HCT116 (cell line): ENCODE data around the gene XYLT1. TPM values are rescaled to one million over a fixed set of nuclear protein-coding genes. Genes with fewer than 3 reads are reported as not detected.

Experiments used
- ATAC-seq: fragments of 200-7000 bp; cut with Tn5 transposase; 2 replicates; pipeline ENCODE4 v1.9.1; 2020; ENCODE audit warnings: mild to moderate bottlenecking, moderate library complexity
- BruUV-seq: library from RNA; stranded (reverse); fragments of 400-500 nt; replicated peaks from 2 replicates; lab custom pipeline; 2021; lab: Mats Ljungman, UMichigan
- CTCF ChIA-PET: fragments of 300-600 bp; sonication (Branson Sonifier 250); formaldehyde crosslinking; loops from one replicate; lab custom pipeline; 2021; ENCODE audit warnings: antibody characterized with exemption; lab: Charles Lee
- POLR2A ChIA-PET: fragments of 300-600, 350-600 bp; sonication (Branson Sonifier 250); formaldehyde crosslinking; loops from one replicate; lab custom pipeline; 2021; ENCODE audit warnings: antibody characterized with exemption; lab: Charles Lee
- RAD21 ChIA-PET, 2 experiments: fragments of 300-600 bp; sonication (Branson Sonifier 250); formaldehyde crosslinking; loops; one replicate each; lab custom pipeline; 2023; ENCODE audit warnings: low total read pairs in 2 of 2; ENCODE audit not compliant: uncharacterized antibody in 2 of 2, unreplicated experiment in 2 of 2, low non-redundant PET in 1 of 2; lab: Charles Lee
- DNase-seq: peaks from one replicate; pipeline ENCODE4 v3.0.0-alpha.2; 2010; ENCODE audit warnings: low read depth, low spot score
- H2AFZ ChIP-seq: fragments of 200-600 bp; shearing (Covaris generic), sonication (generic); 2 replicates; pipeline ENCODE4 v1.6.1; 2017; ENCODE audit warnings: low read depth, mixed run types, mixed read lengths, antibody characterized with exemption, low read length; ENCODE audit not compliant: poor library complexity, severe bottlenecking
- H3K27ac ChIP-seq: 2 replicates; pipeline ENCODE4 v1.5.1; 2012; ENCODE audit warnings: low read depth, low read length
- H3K27me3 ChIP-seq: fragments of 200-600 bp; sonication (generic); 2 replicates; pipeline ENCODE4 v1.6.1; 2016; ENCODE audit warnings: mixed run types, low read length, mixed read lengths; ENCODE audit not compliant: insufficient read depth
- H3K36me3 ChIP-seq, 2 experiments: fragments of 200-500 bp in 1 of 2; fragments of 200-600 bp in 1 of 2; sonication (Bioruptor generic) in 1 of 2; sonication (generic) in 1 of 2; 2 replicates each; pipeline versions ENCODE4 v1.5.1 to v1.6.1; 2014 to 2016; ENCODE audit warnings: low read length in 2 of 2, inconsistent platforms in 1 of 2, mixed read lengths in 1 of 2, mixed run types in 1 of 2; ENCODE audit not compliant: insufficient read depth in 2 of 2, control insufficient read depth in 1 of 2
- H3K4me1 ChIP-seq, 2 experiments: fragments of 200-600 bp in 1 of 2; sonication (generic) in 1 of 2; 2 replicates each; pipeline versions ENCODE4 v1.5.1 to v1.6.1; 2012 to 2017; ENCODE audit warnings: low read length in 2 of 2, inconsistent platforms in 1 of 2, mild to moderate bottlenecking in 1 of 2, mixed read lengths in 1 of 2, mixed run types in 1 of 2, moderate library complexity in 1 of 2; ENCODE audit not compliant: insufficient read depth in 2 of 2, control insufficient read depth in 1 of 2
- H3K4me2 ChIP-seq: fragments of 200-600 bp; sonication (generic); 2 replicates; pipeline ENCODE4 v1.6.1; 2017; ENCODE audit warnings: mixed run types, low read length, mixed read lengths
- H3K4me3 ChIP-seq, 2 experiments: fragments of 200-600 bp in 1 of 2; sonication (generic) in 1 of 2; replicated peaks in 1 of 2; 2 replicates each; pipeline ENCODE4 v1.5.1; 2011 to 2016; ENCODE audit warnings: low read length in 2 of 2, control low read depth in 1 of 2, low read depth in 1 of 2, mild to moderate bottlenecking in 1 of 2, mixed read lengths in 1 of 2, mixed run types in 1 of 2
- H3K79me2 ChIP-seq: fragments of 200-600 bp; sonication (generic); 2 replicates; pipeline ENCODE4 v1.6.1; 2017; ENCODE audit warnings: mild to moderate bottlenecking, mixed run types, low read length, moderate library complexity, mixed read lengths; ENCODE audit not compliant: insufficient read depth
- H3K9ac ChIP-seq: fragments of 200-600 bp; sonication (generic); 2 replicates; pipeline ENCODE4 v1.6.1; 2016; ENCODE audit warnings: low read length, mixed read lengths
- H3K9me2 ChIP-seq: fragments of 200-600 bp; sonication (generic), shearing (Covaris generic); 2 replicates; pipeline ENCODE4 v1.6.1; 2017; ENCODE audit warnings: mixed run types, mild to moderate bottlenecking, moderate library complexity; ENCODE audit not compliant: insufficient read depth
- H3K9me3 ChIP-seq, 2 experiments: fragments of 200-500 bp in 1 of 2; fragments of 200-600 bp in 1 of 2; sonication (Bioruptor generic) in 1 of 2; sonication (generic) in 1 of 2; 2 replicates each; pipeline ENCODE4 v1.6.1; 2014 to 2017; ENCODE audit warnings: low read length in 2 of 2, mixed read lengths in 2 of 2, inconsistent platforms in 1 of 2, low read depth in 1 of 2, mild to moderate bottlenecking in 1 of 2, mixed run types in 1 of 2, moderate library complexity in 1 of 2; ENCODE audit not compliant: control insufficient read depth in 1 of 2, insufficient read depth in 1 of 2
- H4K20me1 ChIP-seq: fragments of 200-600 bp; sonication (generic), shearing (Covaris generic); 2 replicates; pipeline ENCODE4 v1.6.1; 2017; ENCODE audit warnings: mixed run types, mild to moderate bottlenecking, moderate library complexity; ENCODE audit not compliant: insufficient read depth
- ELF1 ChIP-seq: IDR thresholded peaks from 2 replicates; pipeline ENCODE4 v1.6.1; 2012; ENCODE audit warnings: low read depth, borderline replicate concordance
- FOSL1 ChIP-seq: IDR thresholded peaks from 2 replicates; pipeline ENCODE4 v1.6.1; 2012; ENCODE audit warnings: low read depth
- POLR2A ChIP-seq: IDR thresholded peaks from 2 replicates; pipeline ENCODE4 v1.7.0; 2011; ENCODE audit warnings: borderline replicate concordance; ENCODE audit not compliant: insufficient read depth, insufficient read length; ENCODE audit errors: extremely low read depth
- RAD21 ChIP-seq: IDR thresholded peaks from 2 replicates; pipeline ENCODE4 v1.6.1; 2012; ENCODE audit warnings: low read depth, mild to moderate bottlenecking
- TCF7L2 ChIP-seq: IDR thresholded peaks from 2 replicates; pipeline ENCODE4 v1.7.0; 2011; ENCODE audit warnings: borderline replicate concordance, inconsistent platforms; ENCODE audit not compliant: insufficient read depth, insufficient read length; ENCODE audit errors: extremely low read depth
- YY1 ChIP-seq: IDR thresholded peaks from 2 replicates; pipeline ENCODE4 v1.6.1; 2011; ENCODE audit warnings: low read length, low read depth, moderate library complexity, mild to moderate bottlenecking; ENCODE audit not compliant: insufficient replicate concordance; ENCODE audit errors: extremely low read depth
- intact Hi-C: fragments of 100-400 bp; cut with micrococcal nuclease; formaldehyde crosslinking; loops from 2 replicates; pipeline ENCODE4 v1.10.0; 2022
- total RNA-seq: library from RNA; stranded (reverse); gene quantifications from one replicate; pipeline ENCODE4 v1.2.1, GENCODE V29; 2021; ENCODE audit not compliant: unreplicated experiment
- TF ChIP-seq, protein P1 (sequence below): IDR thresholded peaks from 2 replicates; pipeline ENCODE4 v1.6.1; 2012
- TF ChIP-seq, protein P2 (sequence below): IDR thresholded peaks from 2 replicates; pipeline ENCODE4 v1.6.1; 2012; ENCODE audit warnings: low read depth

XYLT1 gene
- total RNA-seq, 1 experiment from 2014 or later: 4.5 TPM

DNA sequence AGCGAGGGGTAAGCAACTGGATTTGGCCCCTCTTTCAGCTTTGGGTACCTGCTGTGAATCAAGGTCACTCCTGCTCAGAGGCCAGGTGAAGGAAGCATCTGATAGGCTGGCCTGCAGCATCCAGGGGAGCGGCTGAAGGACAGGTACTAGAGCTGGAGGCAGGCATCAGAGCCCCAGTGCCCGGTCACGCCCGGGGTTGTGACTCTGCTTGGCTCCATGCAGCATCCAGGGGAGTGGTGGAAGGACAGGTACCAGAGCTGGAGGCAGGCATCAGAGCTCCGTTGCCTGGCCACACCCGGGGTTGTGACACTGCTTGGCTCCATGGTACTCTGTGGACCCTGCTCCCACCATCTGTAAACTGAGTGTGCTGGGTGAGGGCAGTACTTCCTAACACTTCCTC is 189.7 kb downstream of the XYLT1 start:
- H3K27ac ChIP-seq: no peak overlapping the region
- TF ChIP-seq YY1 (no peak), RAD21 (no peak), ELF1 (no peak), TCF7L2 (no peak), FOSL1 (no peak), POLR2A (no peak)
- TF ChIP-seq, protein P1, sequence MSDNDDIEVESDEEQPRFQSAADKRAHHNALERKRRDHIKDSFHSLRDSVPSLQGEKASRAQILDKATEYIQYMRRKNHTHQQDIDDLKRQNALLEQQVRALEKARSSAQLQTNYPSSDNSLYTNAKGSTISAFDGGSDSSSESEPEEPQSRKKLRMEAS: no peak
- TF ChIP-seq, protein P2, sequence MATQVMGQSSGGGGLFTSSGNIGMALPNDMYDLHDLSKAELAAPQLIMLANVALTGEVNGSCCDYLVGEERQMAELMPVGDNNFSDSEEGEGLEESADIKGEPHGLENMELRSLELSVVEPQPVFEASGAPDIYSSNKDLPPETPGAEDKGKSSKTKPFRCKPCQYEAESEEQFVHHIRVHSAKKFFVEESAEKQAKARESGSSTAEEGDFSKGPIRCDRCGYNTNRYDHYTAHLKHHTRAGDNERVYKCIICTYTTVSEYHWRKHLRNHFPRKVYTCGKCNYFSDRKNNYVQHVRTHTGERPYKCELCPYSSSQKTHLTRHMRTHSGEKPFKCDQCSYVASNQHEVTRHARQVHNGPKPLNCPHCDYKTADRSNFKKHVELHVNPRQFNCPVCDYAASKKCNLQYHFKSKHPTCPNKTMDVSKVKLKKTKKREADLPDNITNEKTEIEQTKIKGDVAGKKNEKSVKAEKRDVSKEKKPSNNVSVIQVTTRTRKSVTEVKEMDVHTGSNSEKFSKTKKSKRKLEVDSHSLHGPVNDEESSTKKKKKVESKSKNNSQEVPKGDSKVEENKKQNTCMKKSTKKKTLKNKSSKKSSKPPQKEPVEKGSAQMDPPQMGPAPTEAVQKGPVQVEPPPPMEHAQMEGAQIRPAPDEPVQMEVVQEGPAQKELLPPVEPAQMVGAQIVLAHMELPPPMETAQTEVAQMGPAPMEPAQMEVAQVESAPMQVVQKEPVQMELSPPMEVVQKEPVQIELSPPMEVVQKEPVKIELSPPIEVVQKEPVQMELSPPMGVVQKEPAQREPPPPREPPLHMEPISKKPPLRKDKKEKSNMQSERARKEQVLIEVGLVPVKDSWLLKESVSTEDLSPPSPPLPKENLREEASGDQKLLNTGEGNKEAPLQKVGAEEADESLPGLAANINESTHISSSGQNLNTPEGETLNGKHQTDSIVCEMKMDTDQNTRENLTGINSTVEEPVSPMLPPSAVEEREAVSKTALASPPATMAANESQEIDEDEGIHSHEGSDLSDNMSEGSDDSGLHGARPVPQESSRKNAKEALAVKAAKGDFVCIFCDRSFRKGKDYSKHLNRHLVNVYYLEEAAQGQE: no peak
- no peak overlapping the region for H2AFZ ChIP-seq
- ChIA-PET POLR2A (no interaction called here), CTCF (no interaction called here), RAD21 (no interaction called here)
- peaks cover 1 to 5% of the 10 kb centered on the region in 2 experiments for H3K4me1 ChIP-seq
- H3K9ac ChIP-seq: no peak overlapping the region
- H4K20me1 ChIP-seq: no peaks in the 10 kb centered on the region
- intact Hi-C loops: no loop called here
- H3K36me3 ChIP-seq: no peaks in the 10 kb centered on the region
- BruUV-seq: no TSS peak
- no peaks in the 10 kb centered on the region for H3K9me2 ChIP-seq
- H3K79me2 ChIP-seq: no peaks in the 10 kb centered on the region
- no peaks in the 10 kb centered on the region for H3K9me3 ChIP-seq
- no peak overlapping the region for H3K4me2 ChIP-seq
- H3K27me3 ChIP-seq: peaks cover 7% of the 10 kb centered on the region
- no peak for ATAC-seq
- H3K4me3 ChIP-seq: no peak overlapping the region
- no peak for DNase-seq
